PC-3 (cell line): ENCODE results near the gene PEPD.

Experiments used
- EZH2phosphoT487 ChIP-seq: fragments of 300-600 bp; sonication (generic); IDR thresholded peaks from 2 replicates; pipeline ENCODE4 v1.6.1; 2018; ENCODE audit warnings: mild to moderate bottlenecking, antibody characterized with exemption, low read length, borderline replicate concordance
- TF ChIP-seq, protein P1 (sequence below): fragments of 300-600 bp; sonication (generic); conservative IDR thresholded peaks from 2 replicates; pipeline ENCODE4 v1.5.1; 2017; ENCODE audit warnings: antibody characterized with exemption, low read depth, mild to moderate bottlenecking, low read length

DNA sequence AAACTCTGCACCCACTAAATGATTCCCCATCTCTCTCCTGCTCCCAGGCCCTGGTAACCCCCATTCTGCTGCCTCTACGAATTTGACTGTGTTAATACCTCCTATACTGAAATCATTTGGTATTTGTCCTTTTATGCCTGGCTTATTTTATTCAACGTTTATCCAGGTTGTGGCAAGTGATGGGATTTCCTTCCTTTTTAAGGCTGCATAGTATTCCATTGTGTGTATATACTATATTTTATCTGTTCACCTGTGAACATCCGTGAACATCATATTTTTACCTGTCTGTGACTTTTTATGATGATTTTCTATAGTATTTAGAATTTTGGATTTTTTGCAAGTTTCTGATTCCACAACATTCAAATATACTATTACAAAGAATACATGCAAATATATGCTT is 162.0 kb downstream of the PEPD start:
- TF ChIP-seq, protein P1, sequence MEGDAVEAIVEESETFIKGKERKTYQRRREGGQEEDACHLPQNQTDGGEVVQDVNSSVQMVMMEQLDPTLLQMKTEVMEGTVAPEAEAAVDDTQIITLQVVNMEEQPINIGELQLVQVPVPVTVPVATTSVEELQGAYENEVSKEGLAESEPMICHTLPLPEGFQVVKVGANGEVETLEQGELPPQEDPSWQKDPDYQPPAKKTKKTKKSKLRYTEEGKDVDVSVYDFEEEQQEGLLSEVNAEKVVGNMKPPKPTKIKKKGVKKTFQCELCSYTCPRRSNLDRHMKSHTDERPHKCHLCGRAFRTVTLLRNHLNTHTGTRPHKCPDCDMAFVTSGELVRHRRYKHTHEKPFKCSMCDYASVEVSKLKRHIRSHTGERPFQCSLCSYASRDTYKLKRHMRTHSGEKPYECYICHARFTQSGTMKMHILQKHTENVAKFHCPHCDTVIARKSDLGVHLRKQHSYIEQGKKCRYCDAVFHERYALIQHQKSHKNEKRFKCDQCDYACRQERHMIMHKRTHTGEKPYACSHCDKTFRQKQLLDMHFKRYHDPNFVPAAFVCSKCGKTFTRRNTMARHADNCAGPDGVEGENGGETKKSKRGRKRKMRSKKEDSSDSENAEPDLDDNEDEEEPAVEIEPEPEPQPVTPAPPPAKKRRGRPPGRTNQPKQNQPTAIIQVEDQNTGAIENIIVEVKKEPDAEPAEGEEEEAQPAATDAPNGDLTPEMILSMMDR, result no peak
- no peak for TF ChIP-seq EZH2phosphoT487
